GM23248 (cell line): Measurements from ENCODE around the gene CHST11.

ENCODE experiments used
- EZH2 ChIP-seq: fragments of 200-600 bp; sonication (generic); IDR thresholded peaks from 2 replicates; pipeline ENCODE4 v1.6.1; 2018; ENCODE audit warnings: antibody characterized with exemption, mild to moderate bottlenecking; ENCODE audit not compliant: insufficient read depth, poor library complexity, severe bottlenecking
- EZH2phosphoT487 ChIP-seq: fragments of 200-600 bp; sonication (generic); IDR thresholded peaks from 2 replicates; pipeline ENCODE4 v1.6.1; 2018; ENCODE audit warnings: antibody characterized with exemption, moderate library complexity, mild to moderate bottlenecking, low read depth; ENCODE audit not compliant: insufficient read depth

GRCh38 chr12:104426926-104427546, 29.7 kb upstream of the CHST11 start:
- TF ChIP-seq EZH2phosphoT487, result peak; percentile 91; the same call in 1 of the 2 replicates
- no peak for TF ChIP-seq EZH2
